Activated T-cell treated with anti-CD3 and anti-CD28 coated beads for 4 hours (primary cell): ENCODE data around the gene UBASH3B.
"Not testable (repeated sequence)": the region's sequence is repeated elsewhere in the genome, so short reads cannot be mapped to it uniquely, and the experiment has no call there.

Experiments
- DNase-seq: peaks from one replicate; pipeline ENCODE4 v3.0.0-alpha.2; 2020

Gene UBASH3B

GRCh38 chr11:122655527-122656072, at the start of gene UBASH3B:
UBASH3B (plus strand) TSS chr11:122655722; CDS start chr11:122656050, 328 bp downstream.
- DNase-seq, result peak; percentile 44

- not testable (repeated sequence) for DNase-seq
Observed at GRCh38 chr11:122607162-122607561, 48.4 kb upstream of the UBASH3B start.

- DNase-seq, result no peak
Observed at GRCh38 chr11:122612123-122612824, 43.2 kb upstream of the UBASH3B start.

GRCh38 chr11:122616718-122617117, 38.8 kb upstream of the UBASH3B start:
- no peak for DNase-seq

- no peak for DNase-seq
Observed at GRCh38 chr11:122617297-122617696, 38.2 kb upstream of the UBASH3B start.

GRCh38 chr11:122617926-122618325, 37.6 kb upstream of the UBASH3B start:
- no peak for DNase-seq

GRCh38 chr11:122618927-122619326, 36.6 kb upstream of the UBASH3B start:
- no peak for DNase-seq

- no peak for DNase-seq
Observed at GRCh38 chr11:122619757-122620156, 35.8 kb upstream of the UBASH3B start.

- DNase-seq, result not testable (repeated sequence)
Observed at GRCh38 chr11:122625501-122625900, 30.0 kb upstream of the UBASH3B start.

- DNase-seq, result no peak
Observed at GRCh38 chr11:122625976-122626665, 29.4 kb upstream of the UBASH3B start.

- DNase-seq, result no peak
Observed at GRCh38 chr11:122627745-122628144, 27.8 kb upstream of the UBASH3B start.

- DNase-seq, result peak; percentile 64
Observed at GRCh38 chr11:122628810-122629555, 26.5 kb upstream of the UBASH3B start.

GRCh38 chr11:122632181-122632824, 23.2 kb upstream of the UBASH3B start:
- no peak for DNase-seq

- DNase-seq, result no peak
Observed at GRCh38 chr11:122633219-122633829, 22.2 kb upstream of the UBASH3B start.

- DNase-seq, result no peak
Observed at GRCh38 chr11:122634501-122634900, 21.0 kb upstream of the UBASH3B start.

GRCh38 chr11:122637541-122637940, 18.0 kb upstream of the UBASH3B start:
- DNase-seq, result no peak

- no peak for DNase-seq
Observed at GRCh38 chr11:122642472-122642922, 13.0 kb upstream of the UBASH3B start.

- no peak for DNase-seq
Observed at GRCh38 chr11:122642971-122643370, 12.6 kb upstream of the UBASH3B start.

GRCh38 chr11:122645847-122646246, 9.7 kb upstream of the UBASH3B start:
- no peak for DNase-seq

GRCh38 chr11:122646549-122647340, 8.8 kb upstream of the UBASH3B start:
- no peak for DNase-seq

GRCh38 chr11:122647736-122648275, 7.7 kb upstream of the UBASH3B start:
- DNase-seq, result no peak
